GM12874 (cell line): ENCODE results near the gene RTN1.

Source experiments
- TF ChIP-seq, protein P1 (sequence below): IDR thresholded peaks from 2 replicates; pipeline ENCODE4 v1.5.1; 2011; ENCODE audit warnings: low read depth, mild to moderate bottlenecking, control low read depth, low read length, moderate library complexity; ENCODE audit not compliant: insufficient read depth

Gene RTN1

DNA sequence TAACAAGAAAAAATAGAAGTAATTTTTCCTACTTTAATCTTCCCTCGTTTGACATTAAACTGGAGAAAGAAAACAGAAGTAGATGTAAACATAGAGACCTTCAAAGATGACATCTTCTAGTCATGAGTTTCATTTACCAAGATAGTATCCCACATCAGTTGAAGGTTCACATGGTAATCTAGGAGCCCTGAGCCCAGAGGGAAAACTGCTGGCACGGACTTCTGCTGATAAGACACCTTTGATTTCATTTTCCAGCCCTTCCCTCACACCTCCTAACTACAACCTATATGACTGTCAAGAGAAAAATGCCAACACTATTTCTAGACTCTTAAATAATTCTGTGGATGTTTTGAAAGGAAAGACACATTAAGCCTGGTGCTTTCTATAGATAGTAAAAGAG lies 247.9 kb downstream of the RTN1 start:
- TF ChIP-seq, protein P1, sequence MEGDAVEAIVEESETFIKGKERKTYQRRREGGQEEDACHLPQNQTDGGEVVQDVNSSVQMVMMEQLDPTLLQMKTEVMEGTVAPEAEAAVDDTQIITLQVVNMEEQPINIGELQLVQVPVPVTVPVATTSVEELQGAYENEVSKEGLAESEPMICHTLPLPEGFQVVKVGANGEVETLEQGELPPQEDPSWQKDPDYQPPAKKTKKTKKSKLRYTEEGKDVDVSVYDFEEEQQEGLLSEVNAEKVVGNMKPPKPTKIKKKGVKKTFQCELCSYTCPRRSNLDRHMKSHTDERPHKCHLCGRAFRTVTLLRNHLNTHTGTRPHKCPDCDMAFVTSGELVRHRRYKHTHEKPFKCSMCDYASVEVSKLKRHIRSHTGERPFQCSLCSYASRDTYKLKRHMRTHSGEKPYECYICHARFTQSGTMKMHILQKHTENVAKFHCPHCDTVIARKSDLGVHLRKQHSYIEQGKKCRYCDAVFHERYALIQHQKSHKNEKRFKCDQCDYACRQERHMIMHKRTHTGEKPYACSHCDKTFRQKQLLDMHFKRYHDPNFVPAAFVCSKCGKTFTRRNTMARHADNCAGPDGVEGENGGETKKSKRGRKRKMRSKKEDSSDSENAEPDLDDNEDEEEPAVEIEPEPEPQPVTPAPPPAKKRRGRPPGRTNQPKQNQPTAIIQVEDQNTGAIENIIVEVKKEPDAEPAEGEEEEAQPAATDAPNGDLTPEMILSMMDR, result no peak

DNA sequence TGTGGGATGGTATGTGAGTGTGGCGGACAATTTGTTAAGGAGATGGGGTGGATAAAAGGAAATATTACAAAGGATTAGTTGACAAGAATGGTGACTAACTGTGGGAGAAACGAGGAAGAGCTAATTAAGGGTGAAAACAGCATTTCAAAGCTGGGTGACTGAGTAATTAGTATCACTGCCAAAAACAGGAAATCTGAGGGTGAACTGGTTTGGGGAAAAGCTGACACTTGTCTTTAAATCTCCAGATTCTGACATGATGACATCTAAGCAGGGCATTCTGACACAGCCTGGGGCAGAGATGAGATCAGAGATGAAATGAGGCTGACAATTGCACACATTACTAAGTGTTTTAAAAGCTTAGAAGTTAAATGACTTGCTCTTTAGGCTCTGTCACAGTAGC lies 251.5 kb downstream of the RTN1 start:
- TF ChIP-seq, protein P1, result no peak

DNA sequence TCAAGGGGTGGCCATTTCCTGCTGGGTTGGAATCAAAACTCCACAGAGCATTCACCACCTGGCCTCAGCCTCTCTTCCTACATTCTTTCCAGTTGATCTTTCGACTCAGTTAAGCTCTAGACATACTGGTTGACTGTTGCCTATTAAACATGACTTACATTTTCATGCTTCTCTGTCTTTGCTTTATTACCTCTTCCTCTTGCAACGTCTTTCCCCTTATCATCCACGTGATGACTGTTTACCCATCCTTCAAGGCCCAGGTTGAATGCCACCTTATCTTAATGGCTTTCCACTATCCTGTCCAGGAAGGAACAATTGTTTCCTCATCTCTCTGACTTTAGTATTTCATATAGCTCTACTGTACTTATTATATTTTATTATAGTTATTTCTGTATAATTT lies 269.5 kb downstream of the RTN1 start:
- TF ChIP-seq, protein P1, result no peak

DNA sequence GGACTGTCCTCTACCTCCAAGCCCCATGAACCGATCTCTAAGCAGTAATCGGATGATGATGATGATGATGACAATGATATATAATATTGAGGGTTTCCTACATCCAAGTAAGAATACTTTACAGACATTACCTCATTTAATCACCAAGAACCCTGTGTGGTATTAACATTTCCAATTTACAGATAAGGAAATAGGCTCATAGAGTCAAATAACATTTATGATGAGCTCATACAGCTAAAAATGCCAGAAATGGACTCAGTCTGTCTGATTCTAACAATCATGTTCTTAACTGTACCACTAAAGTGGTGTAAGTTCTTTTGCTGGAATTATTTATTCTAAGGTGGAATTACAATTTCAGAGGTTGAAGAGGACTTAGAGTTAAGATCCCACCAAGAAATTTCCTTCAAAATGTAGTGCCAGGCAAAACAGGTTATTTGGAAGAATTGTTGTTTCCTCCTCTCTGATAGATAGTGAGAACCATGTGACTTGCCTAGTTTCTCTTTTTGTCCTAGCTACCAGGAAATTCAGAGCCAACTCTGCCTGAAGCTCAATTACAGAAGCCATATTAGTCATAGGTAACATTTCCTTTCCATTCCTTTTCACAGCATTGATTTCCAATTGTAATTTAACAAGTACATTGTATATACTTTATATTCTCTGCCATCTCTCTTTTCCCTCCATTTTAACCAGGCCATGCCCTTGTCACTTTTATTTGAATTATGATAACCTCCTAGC lies 270.2 kb downstream of the RTN1 start:
- TF ChIP-seq, protein P1, result no peak

DNA sequence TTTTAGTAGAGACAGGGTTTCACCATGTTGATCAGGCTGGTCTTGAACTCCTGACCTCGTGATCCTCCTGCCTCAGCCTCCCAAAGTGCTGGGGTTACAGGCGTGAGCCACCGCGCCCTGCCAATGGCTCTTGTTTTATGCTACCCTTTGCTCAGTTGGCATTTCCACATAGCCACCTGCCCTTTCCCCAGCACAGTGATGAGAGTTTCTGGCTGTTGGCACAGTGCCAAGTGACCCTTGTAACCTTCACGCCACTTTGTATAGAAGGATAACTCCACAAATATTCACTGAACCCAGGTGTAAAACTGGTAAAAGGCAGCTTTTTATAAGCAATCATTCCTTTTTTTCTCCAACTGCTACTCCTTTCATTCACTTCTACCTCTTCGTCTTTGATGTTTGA lies 275.5 kb downstream of the RTN1 start:
- TF ChIP-seq, protein P1, result no peak

DNA sequence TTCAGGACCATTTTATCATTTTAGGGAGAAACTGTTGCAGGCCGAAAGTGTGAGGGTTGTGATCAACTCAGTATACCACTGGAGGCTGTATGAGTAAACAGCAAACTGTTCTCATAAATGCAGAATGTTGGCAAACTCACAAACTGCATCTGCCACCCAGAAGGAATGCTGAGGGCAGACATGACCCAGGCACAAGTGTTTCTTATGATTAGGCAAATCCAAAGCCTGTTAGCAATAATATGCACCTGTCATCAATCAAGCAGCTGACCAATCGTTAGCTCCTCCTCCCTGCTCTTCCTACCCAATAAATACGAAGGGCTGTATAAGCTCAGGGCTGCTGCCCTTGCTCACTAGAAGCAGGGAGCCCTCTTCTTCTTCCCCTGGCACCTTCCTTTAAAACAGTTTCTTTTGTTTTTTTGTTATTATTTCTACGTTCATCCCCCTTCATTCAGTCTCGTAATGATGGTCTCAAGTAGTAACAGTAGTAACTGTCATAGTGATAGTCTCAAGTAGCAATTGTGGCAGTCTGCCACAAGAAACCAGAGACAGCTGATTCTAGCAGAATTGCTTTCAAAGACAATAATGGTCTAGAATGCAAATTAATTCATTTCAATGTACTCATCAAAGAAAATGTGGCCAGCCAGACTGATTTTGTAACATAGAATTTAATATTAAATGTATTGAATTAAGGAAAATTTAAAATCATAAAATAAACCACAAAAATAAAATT lies 278.8 kb downstream of the RTN1 start:
- TF ChIP-seq, protein P1, result no peak

DNA sequence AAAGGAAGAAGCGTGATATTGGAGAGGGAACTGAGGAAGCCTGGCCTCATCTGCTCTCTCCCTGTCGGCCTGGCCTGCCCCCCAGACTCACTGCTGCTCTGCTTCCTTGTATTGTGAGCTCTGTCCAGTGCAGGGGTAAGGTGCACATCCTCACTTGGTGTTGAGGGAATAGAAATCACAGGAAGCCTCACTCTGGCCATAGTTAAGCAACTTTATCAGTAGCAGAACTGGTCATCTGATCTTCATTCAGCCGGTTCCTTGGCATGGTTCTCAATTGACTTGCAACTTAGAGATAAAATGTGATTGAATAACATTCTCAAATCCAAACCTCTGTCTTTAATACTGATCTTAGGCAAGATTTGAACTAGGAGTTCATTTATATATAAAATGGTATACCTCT lies 282.5 kb downstream of the RTN1 start:
- TF ChIP-seq, protein P1, result no peak
